Hepatocyte (in vitro differentiated cells): ENCODE results near the gene LIN9.

Experiments used
- CTCF ChIP-seq: fragments of 200-600 bp; sonication (generic); IDR thresholded peaks from 2 replicates; pipeline ENCODE4 v1.5.1; 2016; ENCODE audit warnings: antibody characterized with exemption, mild to moderate bottlenecking; ENCODE audit not compliant: poor library complexity
- EZH2phosphoT487 ChIP-seq: fragments of 200-600 bp; sonication (generic); IDR thresholded peaks from one replicate; pipeline ENCODE4 v1.6.1; 2018; ENCODE audit warnings: antibody characterized with exemption, mild to moderate bottlenecking, low read depth, moderate library complexity; ENCODE audit not compliant: unreplicated experiment, severe bottlenecking

GRCh38 chr1:226187380-226187779 is 121.6 kb downstream of the LIN9 start:
- TF ChIP-seq EZH2phosphoT487, result no peak
- TF ChIP-seq CTCF, result no peak
